Calu3 (cell line): ENCODE results near the gene COPRS. TPM values are rescaled to one million over a fixed set of nuclear protein-coding genes. Genes with fewer than 3 reads are reported as not detected.

Experiments used
- BruUV-seq: library from RNA; stranded (reverse); fragments of 400-500 nt; replicated peaks from 2 replicates; lab custom pipeline; 2021; lab: Mats Ljungman, UMichigan
- CTCF ChIA-PET: fragments of 300-600 bp; sonication (Branson Sonifier 250); formaldehyde crosslinking; loops from one replicate; lab custom pipeline; 2022; ENCODE audit warnings: antibody characterized with exemption; lab: Charles Lee
- DNase-seq: peaks from one replicate; pipeline ENCODE4 v3.0.0; 2022
- H3K27ac Mint-ChIP-seq: one replicate; pipeline ENCODE4 v1.8.0; 2022; ENCODE audit warnings: mixed read lengths; ENCODE audit not compliant: unreplicated experiment
- H3K27me3 Mint-ChIP-seq: one replicate; pipeline ENCODE4 v1.8.0; 2022; ENCODE audit warnings: mixed read lengths; ENCODE audit not compliant: unreplicated experiment
- H3K36me3 Mint-ChIP-seq: one replicate; pipeline ENCODE4 v1.8.0; 2022; ENCODE audit warnings: mild to moderate bottlenecking, moderate library complexity, mixed read lengths; ENCODE audit not compliant: insufficient read depth, unreplicated experiment
- H3K4me1 Mint-ChIP-seq: one replicate; pipeline ENCODE4 v1.8.0; 2022; ENCODE audit warnings: mild to moderate bottlenecking, low read depth, mixed read lengths; ENCODE audit not compliant: unreplicated experiment
- H3K4me3 Mint-ChIP-seq: one replicate; pipeline ENCODE4 v1.8.0; 2022; ENCODE audit warnings: mild to moderate bottlenecking, low read depth, moderate library complexity, mixed read lengths; ENCODE audit not compliant: unreplicated experiment
- H3K9me3 Mint-ChIP-seq: one replicate; pipeline ENCODE4 v1.8.0; 2022; ENCODE audit warnings: low read depth, mixed read lengths; ENCODE audit not compliant: unreplicated experiment
- CTCF ChIP-seq: fragments of 200-600 bp; IDR thresholded peaks from one replicate; pipeline ENCODE4 v1.8.0; 2022; ENCODE audit warnings: antibody characterized with exemption; ENCODE audit not compliant: unreplicated experiment
- intact Hi-C: fragments of 100-400 bp; cut with micrococcal nuclease; formaldehyde crosslinking; loops from one replicate; pipeline ENCODE4 v1.10.0; 2022; ENCODE audit not compliant: unreplicated experiment
- total RNA-seq: library from RNA; stranded (reverse); gene quantifications from 2 replicates; pipeline ENCODE4 v1.2.3, GENCODE V29; 2022

COPRS gene
- total RNA-seq, 1 experiment from 2014 or later: 32.6 TPM

DNA sequence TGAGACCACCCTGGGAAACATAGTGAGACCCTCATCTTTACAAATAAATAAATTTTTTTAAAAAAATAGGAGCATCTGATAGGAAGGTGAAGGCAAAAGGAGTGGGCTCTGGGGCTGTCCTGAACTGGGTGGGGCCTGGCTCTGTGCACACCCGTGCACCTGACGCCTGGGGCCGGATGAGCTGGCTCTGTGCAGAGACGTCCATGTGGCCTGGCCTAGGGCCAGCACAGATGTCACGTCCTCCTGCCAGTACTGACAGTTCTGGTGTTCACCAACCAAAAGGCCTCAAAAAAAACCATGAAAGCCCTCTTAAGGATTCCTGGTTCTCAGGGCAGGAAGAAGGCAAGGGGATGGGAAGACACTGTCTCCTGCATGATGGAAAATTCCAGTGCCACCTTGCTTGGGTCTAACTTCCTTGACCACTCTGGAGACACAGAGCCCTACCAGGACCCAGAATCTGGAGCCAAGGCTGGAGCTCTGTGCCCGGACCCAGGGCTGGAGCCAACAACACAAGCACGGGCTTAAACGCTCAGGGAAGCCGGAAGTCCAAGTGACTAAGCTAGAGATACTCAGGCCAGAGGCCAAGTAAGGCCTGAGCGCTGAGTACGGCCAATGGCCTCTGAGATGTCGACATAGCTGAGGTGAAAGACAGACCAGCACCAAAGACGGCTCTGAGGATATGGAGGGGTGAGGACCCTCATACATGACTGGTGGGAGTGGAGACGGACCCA is 32.9 kb downstream of the COPRS start:
- H3K27me3 Mint-ChIP-seq: peaks cover 4% of the 10 kb centered on the region
- H3K4me1 Mint-ChIP-seq: no peaks in the 10 kb centered on the region
- no peak overlapping the region for H3K4me3 Mint-ChIP-seq
- no peaks in the 10 kb centered on the region for H3K9me3 Mint-ChIP-seq
- no peak overlapping the region for H3K27ac Mint-ChIP-seq
- CTCF ChIA-PET: no interaction called here
- no peak for TF ChIP-seq CTCF
- BruUV-seq: no TSS peak
- intact Hi-C loops: no loop called here
- no peak for DNase-seq
- no peaks in the 10 kb centered on the region for H3K36me3 Mint-ChIP-seq

- Mint-ChIP-seq H3K27ac (no peak overlapping the region), H3K4me3 (no peak overlapping the region), H3K27me3 (no peaks in the 10 kb centered on the region), H3K4me1 (no peaks in the 10 kb centered on the region), H3K36me3 (no peaks in the 10 kb centered on the region), H3K9me3 (no peaks in the 10 kb centered on the region)
- no TSS peak for BruUV-seq
- TF ChIP-seq CTCF: no peak
- intact Hi-C loops: no loop called here
- CTCF ChIA-PET: no interaction called here
- no peak for DNase-seq
Measured at GRCh38 chr17:31824766-31825360, 34.2 kb downstream of the COPRS start.

DNA sequence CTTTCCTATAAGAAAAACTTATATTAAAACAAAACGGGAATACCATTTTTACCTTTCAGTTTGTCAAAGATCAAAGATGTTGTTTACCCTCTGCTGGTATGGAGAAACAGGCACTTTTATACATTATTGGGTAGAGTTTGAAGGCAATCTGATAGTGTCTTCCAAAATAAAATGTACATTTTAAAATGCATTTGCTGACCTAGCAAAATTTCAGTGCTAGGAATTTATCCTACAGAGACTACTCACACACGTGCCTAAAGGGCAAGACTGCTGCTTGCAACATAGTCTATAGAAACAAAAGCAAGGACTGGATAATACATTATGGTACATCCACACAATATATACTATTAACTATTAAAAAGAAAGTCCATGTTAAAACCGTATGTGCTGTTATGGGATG is 36.0 kb downstream of the COPRS start:
- intact Hi-C loops: no loop called here
- DNase-seq: no peak
- Mint-ChIP-seq H3K27ac (no peak overlapping the region), H3K4me1 (no peaks in the 10 kb centered on the region), H3K4me3 (no peak overlapping the region), H3K36me3 (no peaks in the 10 kb centered on the region), H3K27me3 (no peaks in the 10 kb centered on the region), H3K9me3 (no peaks in the 10 kb centered on the region)
- TF ChIP-seq CTCF: no peak
- BruUV-seq: no TSS peak
- CTCF ChIA-PET: interaction anchor here (0.7 kb wide), 2 partner anchors 13 to 19 kb away, joined by 3 read pairs; no protein-coding TSS in a partner anchor

- Mint-ChIP-seq H3K27me3 (no peaks in the 10 kb centered on the region), H3K9me3 (no peaks in the 10 kb centered on the region), H3K4me3 (no peak overlapping the region), H3K27ac (no peak overlapping the region), H3K4me1 (no peaks in the 10 kb centered on the region), H3K36me3 (no peaks in the 10 kb centered on the region)
- no TSS peak for BruUV-seq
- CTCF ChIA-PET: interaction anchor here (0.5 to 0.7 kb wide), 3 partner anchors 24 to 1017 kb away, joined by 3 to 4 read pairs (median 3); no protein-coding TSS in a partner anchor
- no peak for DNase-seq
- intact Hi-C loops: no loop called here
- TF ChIP-seq CTCF: no peak
Measured at GRCh38 chr17:31820691-31821435, 38.2 kb downstream of the COPRS start.
